HCT116 (cell line): ENCODE data around the gene HOXC11. TPM values are rescaled to one million over a fixed set of nuclear protein-coding genes. Genes with fewer than 3 reads are reported as not detected.

ENCODE experiments used
- ATAC-seq: fragments of 200-7000 bp; cut with Tn5 transposase; 2 replicates; pipeline ENCODE4 v1.9.1; 2020; ENCODE audit warnings: mild to moderate bottlenecking, moderate library complexity
- BruUV-seq: library from RNA; stranded (reverse); fragments of 400-500 nt; replicated peaks from 2 replicates; lab custom pipeline; 2021; lab: Mats Ljungman, UMichigan
- CTCF ChIA-PET: fragments of 300-600 bp; sonication (Branson Sonifier 250); formaldehyde crosslinking; loops from one replicate; lab custom pipeline; 2021; ENCODE audit warnings: antibody characterized with exemption; lab: Charles Lee
- POLR2A ChIA-PET: fragments of 300-600, 350-600 bp; sonication (Branson Sonifier 250); formaldehyde crosslinking; loops from one replicate; lab custom pipeline; 2021; ENCODE audit warnings: antibody characterized with exemption; lab: Charles Lee
- RAD21 ChIA-PET, 2 experiments: fragments of 300-600 bp; sonication (Branson Sonifier 250); formaldehyde crosslinking; loops; one replicate each; lab custom pipeline; 2023; ENCODE audit warnings: low total read pairs in 2 of 2; ENCODE audit not compliant: uncharacterized antibody in 2 of 2, unreplicated experiment in 2 of 2, low non-redundant PET in 1 of 2; lab: Charles Lee
- DNase-seq: peaks from one replicate; pipeline ENCODE4 v3.0.0-alpha.2; 2010; ENCODE audit warnings: low read depth, low spot score
- H2AFZ ChIP-seq: fragments of 200-600 bp; shearing (Covaris generic), sonication (generic); 2 replicates; pipeline ENCODE4 v1.6.1; 2017; ENCODE audit warnings: low read depth, mixed run types, mixed read lengths, antibody characterized with exemption, low read length; ENCODE audit not compliant: poor library complexity, severe bottlenecking
- H3K27ac ChIP-seq: 2 replicates; pipeline ENCODE4 v1.5.1; 2012; ENCODE audit warnings: low read depth, low read length
- H3K27me3 ChIP-seq: fragments of 200-600 bp; sonication (generic); 2 replicates; pipeline ENCODE4 v1.6.1; 2016; ENCODE audit warnings: mixed run types, low read length, mixed read lengths; ENCODE audit not compliant: insufficient read depth
- H3K36me3 ChIP-seq, 2 experiments: fragments of 200-500 bp in 1 of 2; fragments of 200-600 bp in 1 of 2; sonication (Bioruptor generic) in 1 of 2; sonication (generic) in 1 of 2; 2 replicates each; pipeline versions ENCODE4 v1.5.1 to v1.6.1; 2014 to 2016; ENCODE audit warnings: low read length in 2 of 2, inconsistent platforms in 1 of 2, mixed read lengths in 1 of 2, mixed run types in 1 of 2; ENCODE audit not compliant: insufficient read depth in 2 of 2, control insufficient read depth in 1 of 2
- H3K4me1 ChIP-seq, 2 experiments: fragments of 200-600 bp in 1 of 2; sonication (generic) in 1 of 2; 2 replicates each; pipeline versions ENCODE4 v1.5.1 to v1.6.1; 2012 to 2017; ENCODE audit warnings: low read length in 2 of 2, inconsistent platforms in 1 of 2, mild to moderate bottlenecking in 1 of 2, mixed read lengths in 1 of 2, mixed run types in 1 of 2, moderate library complexity in 1 of 2; ENCODE audit not compliant: insufficient read depth in 2 of 2, control insufficient read depth in 1 of 2
- H3K4me2 ChIP-seq: fragments of 200-600 bp; sonication (generic); 2 replicates; pipeline ENCODE4 v1.6.1; 2017; ENCODE audit warnings: mixed run types, low read length, mixed read lengths
- H3K4me3 ChIP-seq, 2 experiments: fragments of 200-600 bp in 1 of 2; sonication (generic) in 1 of 2; replicated peaks in 1 of 2; 2 replicates each; pipeline ENCODE4 v1.5.1; 2011 to 2016; ENCODE audit warnings: low read length in 2 of 2, control low read depth in 1 of 2, low read depth in 1 of 2, mild to moderate bottlenecking in 1 of 2, mixed read lengths in 1 of 2, mixed run types in 1 of 2
- H3K79me2 ChIP-seq: fragments of 200-600 bp; sonication (generic); 2 replicates; pipeline ENCODE4 v1.6.1; 2017; ENCODE audit warnings: mild to moderate bottlenecking, mixed run types, low read length, moderate library complexity, mixed read lengths; ENCODE audit not compliant: insufficient read depth
- H3K9ac ChIP-seq: fragments of 200-600 bp; sonication (generic); 2 replicates; pipeline ENCODE4 v1.6.1; 2016; ENCODE audit warnings: low read length, mixed read lengths
- H3K9me2 ChIP-seq: fragments of 200-600 bp; sonication (generic), shearing (Covaris generic); 2 replicates; pipeline ENCODE4 v1.6.1; 2017; ENCODE audit warnings: mixed run types, mild to moderate bottlenecking, moderate library complexity; ENCODE audit not compliant: insufficient read depth
- H3K9me3 ChIP-seq, 2 experiments: fragments of 200-500 bp in 1 of 2; fragments of 200-600 bp in 1 of 2; sonication (Bioruptor generic) in 1 of 2; sonication (generic) in 1 of 2; 2 replicates each; pipeline ENCODE4 v1.6.1; 2014 to 2017; ENCODE audit warnings: low read length in 2 of 2, mixed read lengths in 2 of 2, inconsistent platforms in 1 of 2, low read depth in 1 of 2, mild to moderate bottlenecking in 1 of 2, mixed run types in 1 of 2, moderate library complexity in 1 of 2; ENCODE audit not compliant: control insufficient read depth in 1 of 2, insufficient read depth in 1 of 2
- H4K20me1 ChIP-seq: fragments of 200-600 bp; sonication (generic), shearing (Covaris generic); 2 replicates; pipeline ENCODE4 v1.6.1; 2017; ENCODE audit warnings: mixed run types, mild to moderate bottlenecking, moderate library complexity; ENCODE audit not compliant: insufficient read depth
- ELF1 ChIP-seq: IDR thresholded peaks from 2 replicates; pipeline ENCODE4 v1.6.1; 2012; ENCODE audit warnings: low read depth, borderline replicate concordance
- JUND ChIP-seq: IDR thresholded peaks from 2 replicates; pipeline ENCODE4 v1.6.1; 2012
- MAX ChIP-seq: IDR thresholded peaks from 2 replicates; pipeline ENCODE4 v1.6.1; 2012
- POLR2AphosphoS5 ChIP-seq: IDR thresholded peaks from 2 replicates; pipeline ENCODE4 v1.6.1; 2011; ENCODE audit warnings: mild to moderate bottlenecking, low read depth, low read length, moderate library complexity
- RAD21 ChIP-seq: IDR thresholded peaks from 2 replicates; pipeline ENCODE4 v1.6.1; 2012; ENCODE audit warnings: low read depth, mild to moderate bottlenecking
- REST ChIP-seq: IDR thresholded peaks from 2 replicates; pipeline ENCODE4 v1.6.1; 2012; ENCODE audit warnings: low read depth
- YY1 ChIP-seq: IDR thresholded peaks from 2 replicates; pipeline ENCODE4 v1.6.1; 2011; ENCODE audit warnings: low read length, low read depth, moderate library complexity, mild to moderate bottlenecking; ENCODE audit not compliant: insufficient replicate concordance; ENCODE audit errors: extremely low read depth
- ZBTB33 ChIP-seq: IDR thresholded peaks from 2 replicates; pipeline ENCODE4 v1.6.1; 2011; ENCODE audit warnings: mild to moderate bottlenecking, low read length, moderate library complexity; ENCODE audit not compliant: insufficient replicate concordance; ENCODE audit errors: extremely low read depth
- ZNF274 ChIP-seq: fragments of 200-500 bp; sonication (Bioruptor generic); IDR thresholded peaks from 2 replicates; pipeline ENCODE4 v1.6.1; 2014; ENCODE audit warnings: mild to moderate bottlenecking, low read depth, low read length, inconsistent platforms
- intact Hi-C: fragments of 100-400 bp; cut with micrococcal nuclease; formaldehyde crosslinking; loops from 2 replicates; pipeline ENCODE4 v1.10.0; 2022
- total RNA-seq: library from RNA; stranded (reverse); gene quantifications from one replicate; pipeline ENCODE4 v1.2.1, GENCODE V29; 2021; ENCODE audit not compliant: unreplicated experiment

HOXC11 gene
- total RNA-seq, 1 experiment from 2014 or later = 0.22 TPM

GRCh38 chr12:53977596-53978445, 4.9 kb downstream of the HOXC11 start:
- Histone ChIP-seq H3K9me3 (no peaks in the 10 kb centered on the region), H3K36me3 (no peaks in the 10 kb centered on the region), H3K9ac (no peak overlapping the region), H3K9me2 (no peaks in the 10 kb centered on the region), H4K20me1 (no peaks in the 10 kb centered on the region), H2AFZ (no peak overlapping the region), H3K4me3 (no peak overlapping the region), H3K79me2 (no peaks in the 10 kb centered on the region), H3K27ac (no peak overlapping the region), H3K27me3 (no peaks in the 10 kb centered on the region), H3K4me2 (no peak overlapping the region), H3K4me1 (peaks cover 0 to 14% of the 10 kb centered on the region in 2 experiments; a peak in 2 of 4 replicates)
- no peak for DNase-seq
- BruUV-seq = no TSS peak
- ChIA-PET POLR2A (interaction anchor here (0.6 kb wide), 1 partner anchor 249 kb away, joined by 3 read pairs; no protein-coding TSS in a partner anchor), RAD21 (no interaction called here), CTCF (no interaction called here)
- no peak for TF ChIP-seq MAX
- ATAC-seq = no peak
- intact Hi-C loops = no loop called here

- Histone ChIP-seq H3K79me2 (no peaks in the 10 kb centered on the region), H2AFZ (no peak overlapping the region), H3K9me3 (no peaks in the 10 kb centered on the region), H3K4me3 (no peak overlapping the region), H3K9ac (no peak overlapping the region), H3K4me1 (peaks cover 0 to 10% of the 10 kb centered on the region in 2 experiments; a peak in 2 of 4 replicates), H3K9me2 (no peaks in the 10 kb centered on the region), H4K20me1 (no peaks in the 10 kb centered on the region), H3K27me3 (no peaks in the 10 kb centered on the region), H3K27ac (no peak overlapping the region), H3K4me2 (no peak overlapping the region), H3K36me3 (no peaks in the 10 kb centered on the region)
- intact Hi-C loops = no loop called here
- no TSS peak for BruUV-seq
- RAD21 ChIA-PET = no interaction called here
- POLR2A ChIA-PET = interaction anchor here (0.6 kb wide), 1 partner anchor 248 kb away, joined by 3 read pairs; no protein-coding TSS in a partner anchor
- no peak for DNase-seq
- ATAC-seq = no peak
- CTCF ChIA-PET = no interaction called here
- TF ChIP-seq YY1 = no peak
- TF ChIP-seq ZBTB33 = no peak
- TF ChIP-seq POLR2AphosphoS5 = no peak
- no peak for TF ChIP-seq ELF1
- TF ChIP-seq RAD21 = no peak
- no peak for TF ChIP-seq JUND
- no peak for TF ChIP-seq ZNF274
- TF ChIP-seq REST = no peak
Measured at GRCh38 chr12:53978477-53979356, 5.8 kb downstream of the HOXC11 start.
